SKM-1 treated with dmso at 0.1 percent for 144 hours (cell line): Measurements from ENCODE around the gene MCC.

Experiments used
- DNase-seq: peaks from one replicate; lab custom pipeline; 2025; ENCODE audit not compliant: unreplicated experiment; lab: John Stamatoyannopoulos, UW

MCC gene

GRCh38 chr5:113156271-113156877 is 331.9 kb downstream of the MCC start:
- DNase-seq = no peak

- DNase-seq = no peak
Observed at GRCh38 chr5:113153512-113154097, 334.6 kb downstream of the MCC start.

GRCh38 chr5:113152380-113152740 is 335.9 kb downstream of the MCC start:
- DNase-seq = no peak

- no peak for DNase-seq
Observed at GRCh38 chr5:113151641-113152379, 336.4 kb downstream of the MCC start.

GRCh38 chr5:113150821-113151220 is 337.4 kb downstream of the MCC start:
- no peak for DNase-seq

- DNase-seq = no peak
Observed at GRCh38 chr5:113150221-113150620, 338.0 kb downstream of the MCC start.

GRCh38 chr5:113147537-113147936 is 340.7 kb downstream of the MCC start:
- DNase-seq = no peak

GRCh38 chr5:113147101-113147508 is 341.1 kb downstream of the MCC start:
- DNase-seq = no peak

GRCh38 chr5:113145757-113146387 is 342.4 kb downstream of the MCC start:
- no peak for DNase-seq

- no peak for DNase-seq
Observed at GRCh38 chr5:113142186-113142585, 346.1 kb downstream of the MCC start.

GRCh38 chr5:113140837-113141671 is 347.2 kb downstream of the MCC start:
- no peak for DNase-seq

- DNase-seq = no peak
Observed at GRCh38 chr5:113133211-113133975, 354.9 kb downstream of the MCC start.

GRCh38 chr5:113132564-113132963 is 355.7 kb downstream of the MCC start:
- no peak for DNase-seq

GRCh38 chr5:113128641-113129330 is 359.5 kb downstream of the MCC start:
- no peak for DNase-seq

GRCh38 chr5:113128082-113128481 is 360.2 kb downstream of the MCC start:
- DNase-seq = no peak

- no peak for DNase-seq
Observed at GRCh38 chr5:113127021-113127420, 361.2 kb downstream of the MCC start.

GRCh38 chr5:113125371-113125770 is 362.9 kb downstream of the MCC start:
- no peak for DNase-seq

- no peak for DNase-seq
Observed at GRCh38 chr5:113124914-113125313, 363.3 kb downstream of the MCC start.

- no peak for DNase-seq
Observed at GRCh38 chr5:113124265-113124664, 364.0 kb downstream of the MCC start.

GRCh38 chr5:113123618-113124017 is 364.6 kb downstream of the MCC start:
- DNase-seq = no peak
